RPMI8226 (cell line): ENCODE data around the gene DAGLA.

ENCODE experiments used
- DNase-seq: peaks from one replicate; pipeline ENCODE4 v3.0.0-alpha.2; 2015

The DAGLA gene

DNA sequence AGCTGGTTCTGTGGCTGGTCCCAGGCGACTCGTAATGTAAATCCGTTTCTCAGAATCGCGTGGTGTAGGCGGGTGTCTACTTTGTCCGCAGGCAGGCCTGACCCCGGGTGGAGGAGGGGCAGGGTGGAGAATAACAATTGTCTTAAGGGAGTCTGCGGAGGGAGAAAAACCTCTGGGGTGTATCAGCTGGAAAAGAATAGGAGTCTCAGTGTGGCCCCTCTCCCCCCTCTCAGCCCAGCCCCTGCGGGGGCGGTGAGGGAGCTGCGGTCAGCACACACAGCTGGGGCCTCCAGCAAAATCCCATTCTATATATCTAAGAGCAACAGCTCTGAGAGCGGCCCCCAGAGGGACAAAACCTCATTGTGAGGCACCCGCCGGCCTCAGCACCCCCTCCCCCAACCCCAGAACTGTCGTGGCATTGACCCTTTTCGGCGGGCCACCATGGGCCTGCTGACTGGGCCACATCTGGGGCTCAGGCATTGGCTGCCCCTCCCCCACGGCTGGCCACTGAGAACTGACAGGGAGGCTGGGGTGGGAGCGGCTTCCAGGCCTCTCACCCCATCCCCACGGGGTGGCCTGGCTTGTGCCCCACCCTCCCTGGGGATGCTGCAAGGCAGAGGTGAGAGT lies 69.5 kb downstream of the DAGLA start:
- DNase-seq = no peak

DNA sequence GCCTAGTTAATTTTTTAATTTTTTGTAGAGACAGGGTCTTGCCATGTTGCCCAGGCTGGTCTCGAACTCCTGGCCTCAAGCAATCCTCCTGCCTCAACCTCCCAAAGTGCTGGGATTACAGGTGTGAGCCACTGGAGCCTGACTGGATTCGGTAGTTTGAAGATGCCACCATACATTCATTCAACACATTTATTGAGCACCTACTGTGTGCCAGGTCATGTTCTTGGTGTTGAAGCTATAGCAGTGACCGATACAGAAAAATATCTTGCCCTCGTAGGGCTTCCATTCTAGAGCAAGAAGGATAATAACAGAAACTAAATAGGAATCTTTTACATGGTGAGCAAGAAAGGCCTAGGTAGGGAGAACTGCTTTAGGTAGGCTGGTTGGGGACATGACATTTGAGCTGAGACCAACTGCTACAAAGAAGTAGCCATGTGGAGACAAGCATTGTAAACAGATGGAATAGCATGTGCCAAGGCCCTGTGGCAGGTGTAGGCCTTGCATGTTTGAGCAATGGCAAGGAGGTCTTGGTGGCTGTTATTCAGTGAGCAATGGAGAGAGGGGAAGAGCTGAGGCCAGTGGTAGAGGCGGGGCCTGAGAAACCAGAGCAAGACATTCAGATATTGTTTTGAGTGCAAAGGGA lies 70.6 kb downstream of the DAGLA start:
- no peak for DNase-seq

DNA sequence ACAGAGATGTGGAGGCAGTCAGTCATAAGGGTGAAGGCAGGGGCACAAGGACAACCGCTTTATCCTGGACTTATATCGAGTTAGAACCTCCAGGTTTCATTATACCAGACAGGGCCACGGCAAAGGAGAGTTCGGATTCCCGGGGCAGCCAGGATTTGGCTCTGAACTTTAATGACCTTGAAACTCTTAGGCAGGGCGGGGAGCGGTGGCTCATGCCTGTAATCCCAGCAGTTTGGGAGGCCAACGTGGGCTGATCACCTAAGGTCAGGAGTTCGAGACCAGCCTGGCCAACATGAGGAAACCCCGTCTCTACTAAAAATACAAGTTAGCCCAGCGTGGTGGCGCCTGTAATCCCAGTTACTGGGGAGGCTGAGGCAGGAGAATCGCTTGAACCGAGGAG lies 71.2 kb downstream of the DAGLA start:
- DNase-seq = no peak

DNA sequence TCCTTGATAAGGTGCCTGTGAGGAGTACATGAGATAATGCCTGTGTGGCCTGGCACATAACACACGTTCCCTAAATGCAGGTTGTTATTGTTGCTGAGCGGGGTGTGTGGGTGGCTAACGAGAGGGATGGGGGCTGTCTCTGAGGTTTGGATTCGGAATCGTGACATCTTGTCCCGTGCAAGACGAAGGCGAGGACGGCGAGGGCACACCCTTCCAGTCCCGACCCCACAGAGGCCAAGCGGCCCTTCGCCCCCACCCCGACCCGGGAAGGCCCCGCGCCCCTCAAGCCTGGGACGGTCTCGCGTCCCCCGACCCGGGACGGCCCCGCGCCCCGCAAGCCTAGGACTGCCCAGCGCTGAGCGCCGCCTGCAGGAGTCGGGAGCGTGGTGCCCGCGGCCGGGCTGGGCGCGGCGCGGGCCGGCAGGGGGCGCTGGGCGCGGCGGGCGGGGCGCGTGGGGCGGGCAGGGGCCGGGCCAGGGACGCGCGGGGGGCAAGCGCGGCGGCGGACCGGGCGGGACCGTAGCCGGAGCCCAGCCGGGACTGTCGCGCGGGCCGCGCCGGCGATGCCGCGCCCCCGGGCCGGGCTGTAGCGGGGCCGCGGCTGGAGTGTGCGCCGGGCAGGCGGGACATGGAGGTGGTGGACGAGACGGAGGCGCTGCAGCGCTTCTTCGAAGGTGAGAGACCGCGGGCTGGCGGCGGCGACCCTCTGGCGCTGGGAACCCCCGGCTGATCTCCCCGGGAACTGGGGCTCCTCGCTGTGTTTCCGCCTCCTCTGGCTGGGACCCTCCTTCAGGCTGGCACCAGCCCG lies 72.1 kb downstream of the DAGLA start, which contains the start of gene MYRF:
MYRF (plus strand) TSS at position 520 of the 808 bp plus-strand sequence; CDS start at position 629, 109 bp downstream.
- peak; percentile 77 for DNase-seq

DNA sequence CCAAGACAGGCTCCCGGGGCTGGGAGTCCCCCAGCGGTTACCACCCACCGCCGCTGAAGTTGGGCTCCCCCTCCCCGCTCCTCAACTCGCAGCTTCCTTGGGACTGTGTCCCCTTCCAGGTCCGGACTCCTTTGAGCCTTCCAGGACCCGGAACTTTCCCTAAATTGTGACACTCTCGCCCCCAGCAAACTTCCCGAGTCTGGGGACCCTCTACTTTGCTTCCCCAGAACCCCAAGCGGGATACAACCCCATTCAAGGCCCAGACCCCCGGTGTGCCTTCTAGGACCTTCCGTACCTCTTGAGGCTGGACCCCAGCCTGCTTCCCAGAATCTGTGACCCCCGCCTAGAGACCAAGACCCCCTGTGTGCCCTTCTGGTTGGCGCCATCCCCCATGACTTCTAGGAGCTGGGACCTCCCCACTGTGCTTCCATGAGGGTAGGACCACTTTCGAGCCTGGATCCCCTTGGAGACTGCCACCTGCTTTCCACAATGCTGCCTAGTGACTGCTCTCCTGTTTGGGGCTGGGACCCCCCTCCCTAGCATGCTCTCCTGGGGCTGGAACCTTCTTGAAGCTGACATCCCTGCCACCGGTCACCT lies 72.8 kb downstream of the DAGLA start:
- DNase-seq = no peak

DNA sequence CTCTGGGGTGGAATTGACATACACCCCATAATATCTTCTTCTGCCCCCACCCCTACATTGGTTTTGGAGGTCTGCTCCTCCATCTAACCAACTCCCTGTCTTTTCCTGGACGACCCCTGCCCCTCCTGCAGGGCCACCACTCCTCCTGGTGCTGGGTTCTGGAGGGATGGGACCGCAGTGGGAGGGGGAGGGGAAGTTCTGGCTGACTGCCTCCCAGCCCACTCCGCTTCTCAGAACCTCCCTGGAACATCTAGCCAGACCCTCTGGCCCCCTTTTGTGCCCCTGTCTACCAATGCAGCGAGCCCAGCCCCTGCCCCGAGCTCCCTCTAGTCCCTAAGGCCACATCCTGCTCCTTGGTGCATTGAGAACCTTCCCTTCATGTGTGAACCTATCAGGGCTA lies 73.5 kb downstream of the DAGLA start:
- DNase-seq = no peak

DNA sequence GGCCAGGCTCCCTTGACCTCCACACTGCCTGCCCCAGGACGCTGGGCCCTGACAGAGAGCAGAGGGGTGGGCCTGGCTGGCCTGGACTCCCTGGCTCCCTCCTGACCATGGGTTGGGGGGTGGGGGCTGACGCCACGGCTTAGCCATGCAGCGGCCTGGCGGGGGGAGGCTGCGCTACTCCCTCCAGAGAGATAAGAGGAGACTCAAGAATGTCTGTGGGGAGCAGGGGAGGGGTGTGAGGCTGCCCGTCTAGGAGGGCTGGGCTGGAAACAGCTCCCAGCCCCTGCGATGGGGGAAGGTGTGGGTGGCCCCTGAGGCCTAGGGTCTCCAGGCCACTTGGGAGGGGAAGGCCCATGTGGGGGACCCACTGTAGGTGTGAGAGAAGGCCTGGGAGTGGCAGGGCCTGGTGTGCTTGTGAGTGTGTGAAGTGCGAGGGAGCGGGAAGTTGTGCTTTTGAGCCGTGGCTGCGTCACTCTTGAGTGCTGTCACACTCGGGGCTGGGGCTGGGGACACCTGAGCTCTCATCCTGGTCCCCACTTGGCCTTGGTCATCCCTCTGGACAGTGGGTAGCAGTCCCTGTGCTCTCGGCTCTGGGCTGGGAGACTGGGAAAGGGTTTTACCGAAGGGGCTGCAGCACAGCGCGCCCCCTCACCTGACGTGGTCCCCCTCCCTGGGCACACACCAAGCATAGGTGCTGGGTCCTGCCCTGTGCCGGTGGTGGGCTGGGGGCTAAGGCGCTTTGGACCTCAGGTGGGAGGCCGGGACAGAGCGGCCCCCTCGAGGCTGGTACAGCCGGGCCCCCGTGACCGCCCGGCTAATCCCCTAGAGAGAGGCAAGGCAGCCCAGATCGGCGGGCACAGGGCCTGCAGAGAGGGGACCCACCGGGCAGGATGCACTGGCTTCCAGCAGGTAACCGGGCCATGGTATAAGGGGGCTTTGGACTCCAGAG lies 74.6 kb downstream of the DAGLA start:
- DNase-seq = no peak

DNA sequence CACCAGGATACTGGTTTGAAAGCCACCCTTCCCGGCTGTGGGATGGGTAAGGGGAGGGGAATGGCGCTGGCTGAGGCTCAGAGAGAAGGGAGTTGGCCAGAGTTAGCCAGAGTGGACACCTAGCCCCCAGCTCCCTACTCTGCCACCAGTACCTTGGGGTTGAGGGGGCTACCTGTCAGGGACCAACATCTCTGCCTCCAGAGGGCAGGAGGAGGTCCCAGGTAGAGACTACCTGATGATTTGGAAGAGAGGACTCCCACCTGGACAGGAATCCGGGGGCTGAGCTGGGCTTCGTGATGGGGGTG lies 75.9 kb downstream of the DAGLA start:
- DNase-seq = no peak

DNA sequence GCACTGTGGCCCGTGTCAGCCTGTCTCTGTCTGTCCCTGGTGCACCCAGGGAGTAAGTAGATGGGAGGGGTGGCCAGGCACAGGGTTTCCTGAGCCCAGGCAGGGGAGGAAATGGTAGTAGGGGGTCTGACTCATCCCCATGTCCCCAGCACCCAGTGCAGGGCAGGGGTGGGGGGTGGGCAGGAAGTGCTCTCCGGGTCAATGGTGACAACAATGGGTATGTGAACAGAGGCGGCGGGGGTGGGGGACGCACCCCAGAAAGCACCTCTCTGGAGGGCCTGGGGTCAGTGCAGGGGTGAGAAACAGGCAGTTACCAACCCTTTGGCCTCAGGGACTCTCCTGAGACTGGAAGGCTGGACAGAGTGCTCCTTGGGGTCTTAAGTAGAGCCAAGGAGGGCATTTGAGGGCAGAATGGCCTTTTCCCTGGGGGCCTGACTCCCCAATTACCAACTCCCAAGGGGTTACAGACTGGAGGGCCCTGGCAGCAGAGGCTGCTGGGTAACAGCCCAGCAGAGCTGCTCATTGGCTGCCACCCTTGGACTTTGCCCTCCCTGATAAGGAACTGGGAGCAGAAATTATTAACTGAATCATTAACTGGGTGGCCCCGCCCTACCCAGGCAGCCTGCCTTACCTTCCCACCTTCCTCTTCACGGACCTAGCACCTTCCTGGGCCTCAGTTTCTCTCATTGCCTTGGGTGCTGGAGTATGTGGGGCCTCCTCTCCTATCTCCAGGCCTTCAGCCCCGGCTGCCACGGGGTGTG lies 76.4 kb downstream of the DAGLA start:
- no peak for DNase-seq

DNA sequence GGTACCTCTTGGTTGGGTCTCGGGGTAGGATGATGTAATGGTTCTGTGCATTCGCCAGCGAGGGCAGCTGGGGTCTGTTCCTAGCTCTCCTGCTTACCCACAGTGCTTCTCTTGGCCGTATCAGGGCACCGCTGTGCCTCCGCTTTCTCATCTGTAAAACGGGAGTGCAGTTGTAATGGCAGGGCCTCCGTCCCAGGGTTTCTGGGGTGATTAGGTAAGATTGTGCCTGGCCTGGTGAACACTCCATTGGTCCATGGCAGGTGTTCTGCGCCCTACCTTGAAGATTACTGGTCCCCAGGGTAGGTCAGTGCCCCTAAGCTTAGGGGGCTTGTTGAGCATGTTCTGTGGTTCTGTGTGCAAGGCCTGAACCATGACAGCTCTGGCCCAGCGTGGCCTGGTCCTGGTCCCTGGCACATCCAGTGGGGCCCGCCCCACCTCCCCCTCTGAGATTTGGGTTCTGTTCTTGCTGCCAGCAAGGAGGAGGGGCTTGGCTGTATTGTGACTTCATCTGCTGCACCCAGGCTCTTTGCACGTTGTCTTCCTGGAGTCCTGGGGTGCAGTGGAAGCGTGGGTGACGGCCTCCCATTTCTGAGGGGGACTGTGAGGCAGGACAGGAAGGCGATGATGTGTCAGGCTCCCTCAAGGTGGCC lies 77.1 kb downstream of the DAGLA start:
- DNase-seq = no peak

DNA sequence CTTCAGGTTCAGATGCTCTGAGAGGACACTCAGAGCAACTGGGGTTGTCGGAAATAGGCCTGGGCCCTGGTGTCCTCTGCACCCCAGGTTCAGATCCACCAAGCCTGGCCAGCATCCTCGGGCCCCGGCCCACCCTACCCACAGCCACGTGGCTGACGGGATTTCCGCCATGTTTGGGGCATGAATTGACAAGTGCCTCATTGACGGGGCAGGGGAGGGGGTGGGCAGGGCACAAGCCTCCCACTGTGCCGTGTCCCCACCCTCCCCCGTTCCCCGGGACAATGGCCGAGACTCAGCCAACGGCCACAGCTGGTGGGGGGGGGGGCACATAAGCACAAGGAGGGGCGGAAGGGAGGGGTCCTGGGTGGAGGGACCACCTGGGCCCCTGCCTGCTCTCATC lies 80.8 kb downstream of the DAGLA start:
- no peak for DNase-seq

DNA sequence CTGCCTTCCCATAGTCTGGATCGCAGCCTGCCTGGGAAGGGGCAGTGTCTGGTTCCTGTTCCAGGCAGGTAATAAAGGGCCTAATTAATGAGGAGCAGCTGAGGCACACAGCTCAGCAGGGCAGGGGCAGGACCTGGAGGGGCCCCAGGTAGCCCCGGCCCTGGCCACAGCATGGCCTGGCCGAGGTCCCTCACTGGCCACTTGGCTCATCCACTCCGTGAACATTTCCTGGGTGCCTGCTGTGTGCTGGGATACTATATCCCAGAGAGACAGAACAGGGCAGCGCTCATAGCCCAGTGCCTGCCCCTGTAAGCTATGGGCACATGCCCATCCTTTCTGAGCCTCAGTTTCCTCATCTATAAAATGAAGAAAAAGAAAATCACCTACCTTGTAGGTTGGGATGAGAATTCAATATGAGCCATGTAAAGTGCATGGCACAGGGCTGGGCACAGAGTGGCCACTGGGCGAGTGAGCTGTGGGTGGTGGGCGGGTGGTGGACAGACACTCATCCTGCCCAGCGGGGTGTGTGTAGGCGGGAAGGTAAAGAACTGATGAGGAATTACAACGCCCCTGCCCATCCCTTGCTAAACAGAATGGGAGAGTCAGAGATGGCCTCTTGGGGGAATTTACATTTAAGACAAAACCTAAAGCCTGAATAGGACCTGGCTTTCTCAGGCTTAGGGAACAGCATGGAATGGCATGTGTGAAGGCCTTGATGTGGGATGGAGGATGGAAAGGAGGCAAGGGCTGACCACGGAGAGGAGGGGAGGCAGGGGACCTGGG lies 81.4 kb downstream of the DAGLA start:
- DNase-seq = no peak

DNA sequence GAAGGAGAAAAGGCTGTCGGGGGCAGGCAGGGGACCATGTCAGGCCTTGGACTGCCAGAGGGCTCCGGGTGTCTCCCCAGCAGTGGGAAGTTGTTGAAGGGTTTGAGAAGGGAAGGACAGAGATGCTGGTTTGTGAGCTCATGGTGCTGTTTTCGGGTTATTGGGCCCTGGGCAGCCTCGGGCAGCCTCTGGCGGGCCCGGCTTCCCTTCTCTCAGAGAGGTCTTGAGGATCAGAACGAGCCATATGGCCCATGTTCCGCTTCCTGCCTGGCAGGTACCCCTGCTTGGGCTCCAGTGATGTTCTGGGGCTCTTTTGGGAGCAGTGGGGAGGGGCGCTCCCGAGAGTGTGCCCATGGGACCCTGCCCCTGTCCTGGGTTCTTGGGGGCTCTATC lies 82.0 kb downstream of the DAGLA start:
- DNase-seq = no peak

DNA sequence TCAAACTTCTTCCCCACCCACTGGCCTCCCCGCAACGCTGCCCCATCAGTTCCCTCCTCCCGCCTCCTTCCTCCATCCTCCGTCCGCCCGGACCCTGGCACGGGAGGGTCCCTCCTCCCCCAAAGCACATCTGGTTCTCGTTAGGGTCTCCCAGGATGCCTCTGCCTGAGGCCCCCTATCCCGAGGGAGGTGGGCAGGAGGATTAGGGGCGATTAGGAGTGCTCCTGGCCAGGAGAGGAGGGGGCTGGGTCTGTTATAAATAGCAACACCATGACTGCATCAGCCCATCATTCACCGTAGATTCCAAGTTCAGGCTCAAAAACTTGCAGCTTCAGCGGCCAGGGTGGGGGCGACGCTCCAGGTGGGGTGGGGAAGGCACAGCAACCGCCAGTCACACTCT lies 82.6 kb downstream of the DAGLA start:
- DNase-seq = no peak

DNA sequence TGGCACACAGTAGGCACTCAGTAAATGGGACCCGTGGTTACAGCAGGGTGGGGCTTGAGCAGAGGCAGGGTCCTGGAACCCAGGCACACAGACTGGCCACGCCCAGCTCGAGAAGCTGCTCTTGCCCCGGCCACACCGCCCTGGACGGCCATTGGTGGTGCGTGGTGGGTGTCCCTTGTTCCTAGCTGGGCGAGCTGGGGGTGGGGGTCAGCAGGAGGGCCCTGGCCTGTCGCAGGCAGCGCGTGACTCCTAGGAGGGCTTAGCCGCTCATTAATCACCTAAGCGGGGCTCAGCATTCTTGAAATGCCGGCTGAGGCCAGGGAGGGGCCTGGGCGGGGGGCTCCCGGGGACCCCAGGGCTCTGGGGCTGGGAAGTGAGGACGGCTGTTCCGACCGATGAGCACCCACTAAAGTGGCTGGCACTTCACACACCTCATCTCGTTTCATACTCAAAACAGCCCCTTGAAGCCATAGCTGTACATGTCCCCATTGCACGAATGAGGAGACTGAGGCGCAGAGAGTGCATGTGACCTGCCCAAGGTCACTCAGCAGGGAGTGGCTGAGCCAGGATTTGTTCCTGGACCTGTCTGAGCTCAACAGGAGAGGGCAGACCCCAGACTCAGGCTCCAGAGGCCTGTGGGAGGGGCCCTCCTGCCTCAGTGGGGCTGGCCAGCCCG lies 83.9 kb downstream of the DAGLA start:
- DNase-seq = no peak

DNA sequence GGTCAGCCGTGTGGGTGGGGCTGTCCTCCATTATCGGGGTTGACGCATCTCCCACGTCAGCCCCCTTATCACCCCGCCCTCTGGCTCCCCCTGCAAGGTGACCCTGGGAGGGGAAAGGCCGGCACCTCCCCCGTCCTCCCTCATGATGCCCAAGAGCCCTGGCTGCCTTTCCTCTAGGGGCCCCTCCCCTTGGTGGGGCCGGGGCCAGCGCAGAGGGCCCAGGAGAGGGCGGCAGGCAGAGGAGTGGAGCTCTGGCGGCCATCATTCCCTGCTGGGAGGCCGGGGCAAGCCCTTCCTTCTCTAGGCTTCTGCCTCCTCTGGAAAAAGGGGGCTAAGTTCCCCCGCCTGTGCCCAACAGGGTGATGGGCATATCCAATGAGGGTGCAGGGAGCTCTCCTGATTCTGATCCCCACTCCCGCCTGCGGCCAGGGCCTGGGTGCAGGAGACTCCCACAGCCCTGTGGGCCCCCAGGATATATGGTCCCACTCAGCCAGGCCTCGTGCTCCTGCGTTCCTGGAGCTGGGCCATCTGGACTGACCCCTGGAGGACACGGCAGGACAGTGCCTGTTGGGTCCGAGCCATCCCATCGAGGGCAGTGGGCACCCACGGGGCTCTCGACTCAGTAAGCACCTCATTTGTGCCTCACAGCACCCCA lies 84.5 kb downstream of the DAGLA start:
- no peak for DNase-seq

DNA sequence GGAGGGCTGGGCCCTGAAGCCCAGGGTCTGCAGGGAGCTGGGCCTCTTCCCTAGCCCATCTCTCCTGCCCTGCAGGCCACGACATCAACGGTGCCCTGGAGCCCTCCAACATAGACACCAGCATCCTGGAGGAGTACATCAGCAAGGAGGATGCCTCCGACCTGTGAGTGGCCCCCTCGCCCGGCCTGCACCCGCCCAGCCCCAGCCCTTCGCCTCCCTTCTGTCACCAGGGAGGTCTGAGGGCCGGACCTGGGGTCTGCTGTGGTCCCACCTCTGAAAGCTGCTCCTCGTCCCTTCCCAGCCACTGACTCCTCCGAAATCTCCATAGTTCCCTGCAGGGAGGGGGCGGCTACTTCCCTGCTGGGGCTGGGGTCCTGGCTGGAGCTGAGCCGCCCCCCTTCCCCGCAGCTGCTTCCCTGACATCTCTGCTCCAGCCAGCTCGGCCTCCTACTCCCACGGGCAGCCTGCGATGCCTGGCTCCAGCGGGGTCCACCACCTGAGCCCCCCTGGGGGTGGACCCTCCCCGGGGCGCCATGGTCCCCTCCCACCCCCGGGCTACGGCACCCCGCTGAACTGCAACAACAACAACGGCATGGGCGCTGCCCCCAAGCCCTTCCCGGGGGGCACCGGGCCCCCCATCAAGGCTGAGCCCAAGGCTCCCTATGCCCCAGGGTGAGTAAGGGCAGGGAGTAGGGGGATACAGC lies 85.5 kb downstream of the DAGLA start:
- no peak for DNase-seq

DNA sequence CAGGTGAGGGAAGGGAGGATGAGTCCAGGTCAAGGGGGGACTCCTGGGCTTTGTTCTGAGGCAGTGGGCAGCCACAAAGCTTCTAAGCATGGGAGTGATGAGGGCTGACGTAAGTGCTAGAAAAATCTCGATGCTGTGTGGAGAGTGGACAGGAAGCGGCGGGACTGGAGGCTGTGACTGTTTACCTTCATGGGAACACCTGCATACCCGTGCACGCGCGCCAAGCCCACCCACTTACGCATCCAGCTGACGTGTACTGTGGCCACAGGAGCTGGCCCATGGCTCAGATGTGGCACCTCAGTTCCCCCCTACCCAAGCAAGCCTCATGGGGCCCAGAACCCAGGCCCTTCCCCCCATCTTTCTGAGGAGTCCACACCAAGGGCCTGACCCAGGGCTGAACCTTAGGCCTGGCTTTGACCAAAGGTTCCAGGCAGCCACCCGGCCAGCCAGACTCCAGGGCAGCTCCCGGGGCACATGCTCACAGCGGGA lies 86.2 kb downstream of the DAGLA start:
- no peak for DNase-seq
